HG03469 (cell line): ENCODE data around the gene PBLD.
A peak's percentile ranks its signal among the peaks of the same experiment; 100 is the strongest.

Experiments
- ATAC-seq: cut with Tn5 transposase; IDR thresholded peaks from one replicate; pipeline ENCODE4 v1.9.1; 2021; ENCODE audit warnings: mild to moderate bottlenecking, moderate library complexity, moderate number of reproducible peaks; ENCODE audit not compliant: unreplicated experiment

The PBLD gene

GRCh38 chr10:68332259-68333057 lies at the start of gene PBLD:
Gene PBLD, minus strand, starts transcription at chr10:68332928. Its CDS starts 26,084 bp downstream, at chr10:68306844.
- peak; percentile 1 for ATAC-seq

DNA sequence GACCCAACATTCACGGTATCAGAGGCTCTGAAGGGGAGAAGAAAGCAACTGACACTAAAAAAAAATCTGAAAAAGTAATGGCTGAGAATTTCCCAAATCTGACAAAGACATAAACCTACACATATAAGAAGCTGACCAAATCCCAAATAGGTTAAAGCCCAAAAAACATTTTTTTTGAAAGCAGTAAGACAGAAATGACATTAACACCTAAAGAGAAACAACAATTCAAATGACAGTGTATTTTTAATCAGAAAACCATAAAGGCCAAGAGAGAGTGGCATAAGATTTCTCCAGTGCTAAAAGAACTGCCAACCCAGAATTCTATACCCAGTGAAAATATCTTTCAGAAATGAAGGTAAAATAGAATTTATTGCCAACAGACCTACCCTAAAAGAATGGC lies 38.9 kb upstream of the PBLD start:
- ATAC-seq, result no peak

GRCh38 chr10:68367121-68367520 lies 34.4 kb upstream of the PBLD start:
- ATAC-seq, result no peak

DNA sequence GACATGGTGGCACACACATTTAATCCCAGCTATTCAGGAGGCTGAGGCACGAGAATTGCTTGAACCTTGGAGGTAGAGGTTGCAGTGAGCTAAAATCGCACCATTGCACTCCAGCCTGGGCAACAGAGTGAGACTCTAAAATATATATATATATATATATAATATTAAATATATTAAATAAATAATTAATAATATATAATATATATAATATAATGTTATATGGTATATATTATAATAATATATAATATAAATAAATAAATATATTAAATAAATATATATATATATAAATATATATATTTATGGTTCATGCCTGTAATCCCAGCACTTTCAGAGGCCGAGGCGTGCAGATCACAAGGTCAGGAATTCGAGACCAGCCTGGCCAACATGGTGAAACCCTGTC lies 33.9 kb upstream of the PBLD start:
- no peak for ATAC-seq

DNA sequence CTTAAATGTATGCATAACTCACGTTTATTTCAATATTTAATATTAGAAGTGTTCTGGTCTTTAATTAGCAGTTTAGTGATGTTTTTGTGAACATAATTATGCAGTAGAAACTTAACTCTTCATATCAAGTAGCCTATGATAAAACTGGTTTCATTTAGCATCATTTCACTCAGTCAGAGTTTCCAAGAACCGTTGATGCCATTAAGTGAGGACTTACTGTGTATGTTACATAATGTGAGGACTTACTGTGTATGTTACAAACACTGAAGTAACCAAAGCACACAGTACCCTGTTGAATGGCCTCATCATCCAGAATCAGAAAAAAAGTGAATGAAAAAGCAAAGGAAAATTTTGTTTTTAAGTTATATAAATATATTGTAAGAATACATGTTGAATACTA lies 32.9 kb upstream of the PBLD start:
- ATAC-seq, result no peak

- ATAC-seq, result no peak
Observed at GRCh38 chr10:68364101-68364886, 31.6 kb upstream of the PBLD start.

DNA sequence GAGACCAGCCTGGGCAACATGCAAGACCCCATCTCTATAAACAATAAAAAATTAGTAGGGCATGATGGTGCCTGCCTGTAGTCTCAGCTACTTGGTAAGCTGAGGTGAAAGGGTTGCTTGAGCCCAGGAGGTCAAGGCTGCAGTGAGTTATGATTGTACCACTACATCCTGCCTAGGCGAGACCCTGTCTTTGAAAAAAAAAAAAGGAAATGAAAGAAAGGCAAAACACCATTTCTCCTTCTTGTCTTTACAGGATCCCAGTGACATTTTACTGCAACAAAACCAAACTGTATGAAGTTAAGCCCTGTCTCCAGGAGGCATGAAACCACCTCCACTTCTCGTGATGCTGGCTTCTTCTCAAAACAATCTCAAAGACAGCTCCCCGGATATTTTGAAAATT lies 29.9 kb upstream of the PBLD start:
- no peak for ATAC-seq

- ATAC-seq, result no peak
Observed at GRCh38 chr10:68359189-68359588, 26.5 kb upstream of the PBLD start.

GRCh38 chr10:68353537-68353936 lies 20.8 kb upstream of the PBLD start:
- no peak for ATAC-seq

GRCh38 chr10:68348265-68348741 lies 15.6 kb upstream of the PBLD start:
- ATAC-seq, result no peak

- ATAC-seq, result no peak
Observed at GRCh38 chr10:68346774-68347173, 14.0 kb upstream of the PBLD start.

DNA sequence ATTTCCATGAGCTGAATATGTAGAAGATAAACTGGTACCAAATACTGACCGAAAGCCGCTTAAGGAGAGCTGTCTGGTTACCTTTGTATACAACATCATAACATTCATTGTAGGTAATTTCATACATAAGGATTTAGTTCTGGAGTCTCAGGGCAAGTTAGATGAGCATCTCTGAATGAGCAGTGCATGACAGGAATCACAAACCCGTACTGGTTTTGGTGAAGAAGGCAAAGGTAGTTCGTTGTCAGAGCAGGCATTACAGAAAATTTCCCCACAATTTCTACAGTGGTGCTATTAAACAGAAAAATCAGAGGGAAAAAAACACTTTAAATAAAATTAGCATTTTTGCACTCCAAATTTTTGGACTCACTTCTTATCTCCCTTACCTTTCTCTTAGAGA lies 12.9 kb upstream of the PBLD start:
- no peak for ATAC-seq

DNA sequence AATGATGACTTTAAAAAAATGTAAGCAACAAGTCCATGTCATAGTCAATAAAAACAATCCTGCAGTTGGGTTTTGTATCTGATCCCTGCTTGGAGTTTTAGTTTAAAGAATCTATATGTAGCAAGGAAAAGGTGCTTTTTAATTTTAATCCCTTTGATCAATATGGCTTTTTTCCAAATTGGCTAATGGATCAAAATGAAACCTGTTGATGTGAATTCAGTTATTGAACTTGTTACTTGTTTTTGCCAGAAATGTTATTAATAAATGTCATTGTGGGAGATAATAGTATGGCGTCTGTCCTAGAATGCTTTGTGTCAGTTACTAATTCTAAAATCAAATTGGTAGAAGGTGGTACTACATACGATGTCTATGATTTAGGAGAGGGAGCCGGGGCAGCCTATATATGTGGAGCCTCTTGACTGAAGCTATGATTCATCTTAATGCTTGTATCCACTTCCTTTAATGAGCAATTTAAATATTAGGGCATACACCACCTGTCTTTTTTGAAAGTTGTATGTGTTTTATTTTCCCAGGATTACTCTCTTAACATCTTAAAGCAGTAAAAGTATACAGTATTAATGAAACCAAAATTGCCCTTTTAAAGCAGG lies 10.3 kb upstream of the PBLD start:
- no peak for ATAC-seq

GRCh38 chr10:68340358-68341080 lies 7.8 kb upstream of the PBLD start:
- no peak for ATAC-seq

DNA sequence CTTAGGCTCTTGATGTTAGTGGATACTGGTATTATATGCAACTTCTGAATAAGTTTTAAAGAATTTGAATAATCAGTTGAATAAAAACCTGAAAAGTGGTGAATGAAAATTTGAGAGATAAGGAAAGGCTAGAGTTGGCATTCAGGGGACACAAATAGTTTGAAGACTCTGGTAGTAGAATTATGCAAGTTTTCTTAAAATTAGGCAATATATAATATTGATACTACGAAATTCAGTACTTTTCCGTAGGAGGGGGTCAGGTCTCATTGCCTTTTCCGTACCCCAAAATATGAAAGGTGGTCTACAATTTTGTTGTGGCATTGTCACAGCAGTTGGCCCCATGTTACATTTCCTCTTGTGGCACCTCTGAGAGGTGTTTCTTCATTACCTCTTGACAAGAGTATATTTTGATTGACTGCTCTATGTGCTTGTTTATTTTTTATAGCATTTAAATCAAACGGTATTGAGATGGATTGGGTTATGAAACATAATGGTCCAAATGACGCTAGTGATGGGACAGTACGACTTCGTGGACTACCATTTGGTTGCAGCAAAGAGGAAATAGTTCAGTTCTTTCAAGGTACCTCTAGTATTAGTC lies 4.1 kb upstream of the PBLD start:
- ATAC-seq, result no peak

DNA sequence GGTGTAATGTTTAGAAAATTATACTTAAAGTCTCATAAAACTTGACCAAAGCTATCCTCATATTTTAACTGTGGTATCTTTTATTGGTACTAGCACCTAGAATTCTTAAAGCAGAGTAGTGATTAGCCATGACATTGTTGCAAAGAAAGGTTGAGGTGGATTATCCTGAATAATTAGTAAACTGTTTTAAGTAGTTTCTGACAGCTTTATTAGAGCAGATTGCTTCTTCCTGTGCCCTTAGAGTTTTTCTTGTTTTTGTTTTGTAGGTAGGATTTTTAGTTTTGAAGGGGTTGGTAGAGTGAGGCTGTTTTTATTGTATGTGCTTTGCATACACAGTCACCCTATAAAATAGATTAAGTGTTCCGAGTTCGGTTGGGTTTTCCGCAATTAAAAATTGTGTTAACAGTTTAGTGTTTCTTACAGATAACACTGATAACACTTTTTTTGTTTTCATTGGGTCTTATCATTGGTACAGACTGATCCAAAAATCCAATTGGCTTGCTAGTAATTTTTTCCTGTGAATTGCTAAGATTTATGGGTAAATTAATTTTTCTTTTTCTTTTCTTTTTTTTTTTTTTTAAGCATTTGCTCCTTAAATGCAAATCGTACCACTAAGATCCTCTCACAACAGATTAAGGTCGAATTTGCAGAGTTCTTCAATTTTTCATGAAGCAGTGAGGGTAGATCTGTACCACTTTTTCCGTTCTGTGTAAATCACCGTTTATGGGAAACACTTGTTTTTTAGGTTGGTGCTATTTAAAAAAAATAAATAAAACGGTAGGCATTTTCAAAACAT lies 2.1 kb upstream of the PBLD start:
- ATAC-seq, result no peak

- ATAC-seq, result no peak
Observed at GRCh38 chr10:68333440-68334431, 1.0 kb upstream of the PBLD start.

DNA sequence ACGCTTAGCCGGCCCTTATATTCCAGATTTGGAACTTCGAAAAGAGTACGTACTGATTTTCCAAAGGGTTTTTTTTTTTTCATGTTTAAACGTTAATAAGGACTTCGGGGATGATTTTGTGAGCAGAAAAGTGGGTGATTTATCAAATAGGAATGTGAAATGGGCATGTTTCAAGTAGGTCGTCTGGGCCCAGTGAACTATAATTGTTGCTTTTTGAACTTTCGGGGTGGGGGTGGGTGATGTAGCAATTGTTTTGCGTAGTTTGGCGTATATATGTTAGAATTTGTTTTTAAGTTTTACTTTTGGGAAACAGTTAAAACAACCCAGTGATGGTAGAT lies 299 bp upstream of the PBLD start:
- no peak for ATAC-seq
